HG03558 (cell line): ENCODE measurements around the gene RNU1-4.
"Not testable (repeated sequence)": the region's sequence is repeated elsewhere in the genome, so short reads cannot be mapped to it uniquely, and the experiment has no call there.

Source experiments
- ATAC-seq: cut with Tn5 transposase; IDR thresholded peaks from one replicate; pipeline ENCODE4 v1.9.1; 2021; ENCODE audit warnings: moderate number of reproducible peaks; ENCODE audit not compliant: unreplicated experiment; ENCODE audit errors: extremely low read depth

RNU1-4 gene

GRCh38 chr1:16787711-16788110, 47.4 kb downstream of the RNU1-4 start:
- ATAC-seq, result not testable (repeated sequence)
